OCI-LY1 (cell line): ENCODE data around the gene GRPR.

Source experiments
- H2AFZ ChIP-seq: fragments of 200-600 bp; sonication (generic), shearing (Covaris generic); 2 replicates; pipeline ENCODE4 v1.6.0; 2014; ENCODE audit warnings: antibody characterized with exemption, mild to moderate bottlenecking, low read length
- H3F3A ChIP-seq: fragments of 200-600 bp; sonication (generic), shearing (Covaris generic); 2 replicates; pipeline ENCODE4 v1.6.0; 2014; ENCODE audit warnings: mild to moderate bottlenecking, antibody characterized with exemption, low read length, moderate library complexity; ENCODE audit not compliant: insufficient read depth
- H3K27ac ChIP-seq: fragments of 200-600 bp; sonication (generic); 2 replicates; pipeline ENCODE4 v1.5.1; 2014; ENCODE audit warnings: low read length, mixed run types, mild to moderate bottlenecking, low read depth; ENCODE audit not compliant: poor library complexity, severe bottlenecking
- H3K27me3 ChIP-seq: fragments of 200-600 bp; sonication (generic); 2 replicates; pipeline ENCODE4 v1.6.0; 2014; ENCODE audit warnings: antibody characterized with exemption, mild to moderate bottlenecking, low read length, moderate library complexity; ENCODE audit not compliant: insufficient read depth
- H3K36me3 ChIP-seq: fragments of 200-600 bp; sonication (generic); 2 replicates; pipeline ENCODE4 v1.6.1; 2014; ENCODE audit warnings: mild to moderate bottlenecking, antibody characterized with exemption, low read length, moderate library complexity, mixed read lengths; ENCODE audit not compliant: insufficient read depth
- H3K4me1 ChIP-seq: fragments of 200-600 bp; sonication (generic); 2 replicates; pipeline ENCODE4 v1.5.1; 2014; ENCODE audit warnings: mild to moderate bottlenecking, low read length, moderate library complexity; ENCODE audit not compliant: insufficient read depth, severe bottlenecking
- H3K4me2 ChIP-seq: fragments of 200-600 bp; sonication (generic), shearing (Covaris generic); 2 replicates; pipeline ENCODE4 v1.6.1; 2014; ENCODE audit warnings: low read length
- H3K4me3 ChIP-seq: fragments of 200-600 bp; sonication (generic); 2 replicates; pipeline ENCODE4 v1.5.1; 2014; ENCODE audit warnings: low read length, low read depth, mild to moderate bottlenecking, mixed read lengths; ENCODE audit not compliant: poor library complexity, severe bottlenecking
- H3K79me2 ChIP-seq: fragments of 200-600 bp; shearing (Covaris generic); 2 replicates; pipeline ENCODE4 v1.6.1; 2016; ENCODE audit warnings: mixed run types, low read length, mixed read lengths; ENCODE audit not compliant: insufficient read depth
- H3K9ac ChIP-seq: fragments of 200-600 bp; sonication (generic), shearing (Covaris generic); 2 replicates; pipeline ENCODE4 v1.6.1; 2014; ENCODE audit warnings: mild to moderate bottlenecking, low read length, mixed read lengths
- H3K9me2 ChIP-seq: fragments of 200-600 bp; sonication (generic), shearing (Covaris generic); 2 replicates; pipeline ENCODE4 v1.6.1; 2014; ENCODE audit warnings: low read depth, mild to moderate bottlenecking, low read length, mixed read lengths
- H3K9me3 ChIP-seq: fragments of 200-600 bp; shearing (Covaris generic); 2 replicates; pipeline ENCODE4 v1.6.1; 2014; ENCODE audit warnings: low read length, mixed read lengths
- H4K20me1 ChIP-seq: fragments of 200-600 bp; sonication (generic), shearing (Covaris generic); 2 replicates; pipeline ENCODE4 v1.6.0; 2016; ENCODE audit warnings: mild to moderate bottlenecking, low read length; ENCODE audit not compliant: insufficient read depth
- CTCF ChIP-seq: fragments of 200-600 bp; sonication (generic), shearing (Covaris generic); IDR thresholded peaks from 2 replicates; pipeline ENCODE4 v1.5.1; 2017; ENCODE audit warnings: mild to moderate bottlenecking, antibody characterized with exemption, low read length, moderate library complexity, mixed read lengths
- EZH2 ChIP-seq: fragments of 200-600 bp; sonication (generic), shearing (Covaris generic); IDR thresholded peaks from 2 replicates; pipeline ENCODE4 v1.8.0; 2017; ENCODE audit warnings: borderline replicate concordance, mixed run types, mild to moderate bottlenecking, antibody characterized with exemption, low read length, moderate library complexity, mixed read lengths

The GRPR gene

DNA sequence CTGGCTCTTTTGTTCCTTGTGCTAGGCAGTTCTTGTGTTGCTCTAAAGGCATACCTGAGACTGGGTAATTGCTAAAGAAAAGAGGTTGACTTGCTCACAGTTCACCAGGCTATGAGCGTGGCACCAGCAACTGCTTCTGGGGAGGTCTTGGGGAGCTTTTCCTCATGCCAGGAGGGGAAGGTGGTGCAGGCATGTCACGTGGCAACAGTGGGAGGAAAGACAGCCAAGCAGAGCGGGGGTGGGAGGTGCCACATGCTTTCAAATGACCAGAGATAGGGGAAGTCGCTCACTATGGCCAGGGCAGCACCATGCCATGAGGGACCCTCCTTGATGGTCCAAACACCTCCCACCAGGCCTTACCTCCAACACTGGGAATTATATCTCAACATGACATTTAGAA, 48.6 kb downstream of the GRPR start:
- no peak overlapping the region for H3K4me3 ChIP-seq

GRCh38 chrX:16172391-16172790, 49.0 kb downstream of the GRPR start:
- H2AFZ ChIP-seq: no peak overlapping the region

More for the DNA sequence above, 48.6 kb downstream of the GRPR start:
- Histone ChIP-seq H3K27me3 (no peaks in the 10 kb centered on the region), H3K4me2 (no peak overlapping the region), H3K36me3 (no peaks in the 10 kb centered on the region), H2AFZ (no peak overlapping the region), H3K9ac (no peak overlapping the region), H3K79me2 (no peaks in the 10 kb centered on the region), H3F3A (no peaks in the 10 kb centered on the region), H3K4me1 (no peaks in the 10 kb centered on the region), H3K9me3 (no peaks in the 10 kb centered on the region), H3K27ac (no peak overlapping the region), H3K9me2 (no peaks in the 10 kb centered on the region), H4K20me1 (no peaks in the 10 kb centered on the region)
- TF ChIP-seq EZH2 (no peak), CTCF (no peak)

GRCh38 chrX:16175329-16176061, 52.1 kb downstream of the GRPR start:
- no peaks in the 10 kb centered on the region for H3K79me2 ChIP-seq

More at GRCh38 chrX:16172391-16172790, 49.0 kb downstream of the GRPR start:
- Histone ChIP-seq H3K27me3 (no peaks in the 10 kb centered on the region), H3K4me3 (no peak overlapping the region), H3K4me1 (no peaks in the 10 kb centered on the region), H3K27ac (no peak overlapping the region), H3K4me2 (no peak overlapping the region), H3K36me3 (no peaks in the 10 kb centered on the region), H3K9me3 (no peaks in the 10 kb centered on the region), H4K20me1 (no peaks in the 10 kb centered on the region), H3K9me2 (no peaks in the 10 kb centered on the region), H3K9ac (no peak overlapping the region), H3F3A (no peaks in the 10 kb centered on the region), H3K79me2 (no peaks in the 10 kb centered on the region)
- TF ChIP-seq EZH2 (no peak), CTCF (no peak)

More at GRCh38 chrX:16175329-16176061, 52.1 kb downstream of the GRPR start:
- Histone ChIP-seq H3K9me2 (no peaks in the 10 kb centered on the region), H3K9ac (no peak overlapping the region), H3K36me3 (no peaks in the 10 kb centered on the region), H4K20me1 (no peaks in the 10 kb centered on the region), H2AFZ (no peak overlapping the region), H3K27me3 (no peaks in the 10 kb centered on the region), H3K9me3 (no peaks in the 10 kb centered on the region), H3K4me2 (no peak overlapping the region), H3F3A (no peaks in the 10 kb centered on the region), H3K4me1 (no peaks in the 10 kb centered on the region), H3K27ac (no peak overlapping the region), H3K4me3 (no peak overlapping the region)
- TF ChIP-seq CTCF (no peak), EZH2 (no peak)
